Colon (tissue), 2 donors: Measurements from ENCODE around the gene KLHL1.

Experiments used
- FAIRE-seq: peaks from 2 replicates; lab custom pipeline; 2012; peaks lifted over from hg19 to GRCh38; lab: Jason Lieb, UNC
- donor health status: control.
- donor health status: control.

Gene KLHL1

DNA sequence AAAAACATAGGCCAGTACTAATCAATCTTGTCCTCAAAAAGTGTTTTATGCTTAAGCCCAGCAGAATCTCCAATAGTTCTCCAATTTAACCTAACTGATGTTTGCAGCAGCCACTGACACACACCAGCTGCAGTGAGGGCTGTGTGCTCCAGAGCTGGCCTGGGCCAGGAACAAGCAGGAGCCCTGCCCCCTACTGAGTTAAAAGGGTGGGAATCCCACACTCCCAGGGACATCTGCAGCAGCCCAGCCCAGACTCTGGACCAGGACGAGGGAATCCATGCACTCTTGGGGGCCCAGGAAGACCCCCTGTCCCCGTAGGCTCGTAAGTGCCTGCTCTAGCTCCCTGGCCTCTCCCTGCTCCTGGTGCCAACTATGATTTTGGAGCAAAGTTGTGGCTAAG lies 92.1 kb downstream of the KLHL1 start:
- FAIRE-seq: no peak

DNA sequence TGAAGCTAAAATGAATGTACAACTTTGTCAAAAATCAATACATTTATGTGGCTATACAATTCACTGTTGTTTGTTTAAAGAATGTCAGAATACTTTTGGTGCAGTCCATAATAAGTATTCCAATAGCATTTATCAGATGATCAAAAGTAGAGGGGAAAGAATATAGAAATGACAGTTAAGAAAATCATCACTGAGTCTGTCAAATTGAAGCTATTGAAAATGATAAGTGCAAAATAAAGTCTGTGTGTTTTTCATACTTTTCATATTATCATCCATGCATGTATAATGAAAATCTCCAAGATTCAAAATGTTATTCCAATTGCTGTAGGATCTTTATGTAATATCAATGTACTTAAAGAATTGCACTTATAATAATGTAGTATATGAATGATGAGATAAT lies 93.9 kb downstream of the KLHL1 start:
- FAIRE-seq: no peak

DNA sequence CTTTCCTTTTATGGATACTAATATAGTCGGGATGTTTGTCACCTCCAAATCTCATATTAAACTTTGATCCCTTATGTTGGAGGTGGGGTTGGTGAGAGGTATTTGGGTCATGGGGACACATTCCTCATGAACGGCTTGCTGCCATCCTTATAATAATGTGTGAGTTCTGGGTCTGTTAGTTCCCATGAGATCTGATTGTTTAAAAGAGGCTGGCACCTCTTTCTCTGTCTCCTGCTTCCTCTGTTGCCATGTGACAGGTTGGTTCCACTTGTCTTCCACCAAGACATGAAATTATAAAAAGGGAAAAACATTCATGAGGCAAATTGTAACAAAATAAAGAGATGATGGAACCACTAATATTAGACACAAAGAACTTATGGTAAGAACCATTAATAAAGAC lies 108.4 kb downstream of the KLHL1 start:
- no peak for FAIRE-seq

DNA sequence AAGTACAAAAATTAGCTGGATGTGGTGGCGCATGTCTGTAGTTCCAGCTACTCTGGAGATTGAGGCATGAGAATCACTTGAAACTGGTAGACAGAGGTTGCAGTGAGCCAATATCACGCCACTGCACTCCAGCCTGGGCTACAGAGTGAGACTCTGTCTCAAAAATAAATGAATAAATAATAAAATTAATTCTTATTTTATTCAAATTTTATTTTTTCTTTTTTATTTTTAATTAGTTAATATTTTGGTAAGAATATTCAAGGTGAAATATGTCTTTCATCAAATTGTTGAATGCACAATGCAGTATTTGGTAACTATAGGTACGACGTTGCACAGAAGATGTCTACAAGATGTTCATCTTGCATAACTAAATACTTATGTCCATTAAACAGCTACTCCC lies 111.2 kb downstream of the KLHL1 start:
- no peak for FAIRE-seq

DNA sequence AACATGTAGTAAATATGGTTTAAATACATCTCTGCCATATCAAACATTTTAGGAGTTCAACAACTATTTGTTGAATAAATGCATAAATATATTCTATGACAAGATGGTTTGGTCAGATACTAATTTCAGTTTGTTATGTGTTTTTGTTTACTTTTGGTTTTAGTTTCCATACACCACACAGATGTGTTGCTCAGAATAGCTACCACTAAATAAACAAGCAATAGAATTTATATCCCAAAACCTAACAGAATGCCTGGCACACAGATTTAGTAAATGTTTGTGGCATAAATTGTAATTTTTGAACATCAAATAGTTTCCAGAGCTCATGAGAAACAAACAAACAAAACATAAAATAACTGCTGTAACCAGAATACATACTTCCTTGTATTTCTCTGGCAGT lies 127.5 kb downstream of the KLHL1 start:
- no peak for FAIRE-seq

DNA sequence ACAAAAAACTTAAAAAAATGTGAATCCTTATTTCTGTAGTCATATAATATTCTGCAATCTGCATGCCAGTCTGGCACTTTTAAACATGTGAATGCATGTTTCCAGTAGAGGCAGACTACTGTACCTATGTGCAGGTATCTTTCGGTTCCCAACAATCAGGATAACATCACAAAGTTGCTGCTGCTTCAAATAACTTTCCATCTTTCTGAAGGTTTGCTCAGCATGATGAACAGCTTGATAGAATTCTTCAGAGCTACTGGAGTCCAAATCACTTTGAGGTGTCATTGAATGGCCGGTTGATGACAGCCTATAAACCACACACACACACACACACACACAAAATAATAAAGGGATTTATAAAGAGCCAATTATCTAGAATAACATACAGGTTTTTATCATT lies 132.8 kb downstream of the KLHL1 start:
- FAIRE-seq: no peak

DNA sequence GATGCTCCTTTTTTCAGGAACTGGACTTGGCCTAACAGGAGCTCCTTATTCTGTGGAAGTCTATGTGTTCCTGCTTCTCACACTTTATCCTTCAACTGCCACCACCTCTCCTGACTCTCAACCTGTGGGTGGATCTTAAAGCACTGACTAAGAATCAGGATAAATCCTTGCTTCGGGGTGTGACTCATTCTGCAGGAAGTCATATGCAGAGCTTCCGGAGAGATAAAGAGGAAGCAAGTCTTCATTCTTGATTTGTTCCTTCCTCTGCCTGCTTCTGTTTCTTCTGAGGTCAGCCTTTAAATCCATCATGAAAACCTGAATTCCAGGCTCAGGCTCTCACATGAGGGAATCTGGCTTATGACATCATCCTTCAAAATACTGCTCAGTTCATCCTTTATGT lies 137.7 kb downstream of the KLHL1 start:
- no peak for FAIRE-seq

DNA sequence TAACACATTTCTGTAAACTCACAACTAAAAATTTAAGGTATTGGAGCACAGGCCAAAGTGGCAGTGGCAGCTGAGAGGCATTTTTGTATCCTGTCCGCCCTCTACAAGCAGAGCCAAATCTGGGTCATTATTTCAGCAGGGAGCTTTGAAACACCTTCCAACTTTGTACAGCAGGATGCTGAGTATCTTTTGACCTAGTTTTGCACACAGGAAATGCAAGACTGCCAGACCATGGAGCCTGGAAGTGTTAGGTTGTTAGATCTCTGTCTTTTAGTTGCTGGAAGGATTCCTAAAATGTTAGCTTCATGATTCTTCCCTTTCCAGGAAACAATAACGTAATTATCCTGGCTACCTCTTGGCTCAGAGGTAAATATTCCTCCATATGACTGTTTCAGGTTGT lies 149.2 kb downstream of the KLHL1 start:
- no peak for FAIRE-seq

DNA sequence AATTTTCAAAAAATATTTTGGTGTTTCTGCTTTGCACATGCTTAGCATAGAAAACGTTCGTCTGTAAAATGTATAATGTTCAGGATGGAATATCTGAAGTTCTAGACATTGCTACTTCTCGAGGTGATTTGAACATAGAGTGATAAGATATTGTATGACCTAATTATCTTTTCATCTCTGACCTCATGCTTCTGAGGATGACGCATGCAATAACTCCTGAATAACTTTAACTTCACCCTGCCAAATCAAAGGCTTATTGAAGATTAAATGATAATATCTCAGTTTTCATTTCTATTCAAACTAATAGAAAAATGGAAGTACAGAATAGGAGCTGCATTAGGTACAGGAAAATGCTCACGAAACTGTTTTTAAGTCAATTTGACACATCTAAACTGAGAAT lies 151.4 kb downstream of the KLHL1 start:
- FAIRE-seq: no peak

DNA sequence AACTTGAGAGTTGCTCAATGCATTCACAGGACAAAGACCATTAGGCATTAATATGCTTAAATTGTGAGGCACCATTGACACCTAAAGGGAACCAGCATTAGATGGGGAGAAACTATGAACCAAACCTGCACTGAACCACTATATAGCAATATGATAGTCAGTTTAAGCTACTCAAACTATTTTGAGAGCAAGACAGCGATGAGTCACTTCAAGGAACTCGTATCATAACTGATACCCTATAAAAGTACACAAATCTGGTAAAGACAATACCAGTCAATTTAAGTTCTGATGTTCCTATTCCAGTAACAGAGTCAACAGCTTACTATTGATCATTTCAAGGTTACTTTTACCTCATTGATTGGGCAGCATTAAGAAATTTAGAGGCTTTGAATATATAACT lies 151.9 kb downstream of the KLHL1 start:
- FAIRE-seq: no peak

DNA sequence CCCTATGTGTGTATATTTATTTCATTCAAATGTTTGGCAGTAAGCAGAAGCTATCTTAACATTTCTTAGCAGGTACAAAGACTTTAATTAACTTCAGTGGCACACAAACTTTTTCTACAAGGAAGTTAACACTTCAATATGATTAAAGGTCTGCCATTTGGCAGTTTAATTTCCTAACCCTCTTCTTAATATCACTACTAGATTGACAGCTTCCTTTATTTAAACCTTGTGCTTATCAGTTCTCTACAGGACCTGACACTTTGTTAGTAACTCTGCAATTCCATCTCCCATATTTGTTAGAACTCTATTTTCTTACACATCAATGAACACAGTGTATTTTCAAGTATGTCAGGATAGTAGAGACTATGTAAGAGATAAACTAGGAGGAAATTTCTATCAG lies 153.0 kb downstream of the KLHL1 start:
- no peak for FAIRE-seq

DNA sequence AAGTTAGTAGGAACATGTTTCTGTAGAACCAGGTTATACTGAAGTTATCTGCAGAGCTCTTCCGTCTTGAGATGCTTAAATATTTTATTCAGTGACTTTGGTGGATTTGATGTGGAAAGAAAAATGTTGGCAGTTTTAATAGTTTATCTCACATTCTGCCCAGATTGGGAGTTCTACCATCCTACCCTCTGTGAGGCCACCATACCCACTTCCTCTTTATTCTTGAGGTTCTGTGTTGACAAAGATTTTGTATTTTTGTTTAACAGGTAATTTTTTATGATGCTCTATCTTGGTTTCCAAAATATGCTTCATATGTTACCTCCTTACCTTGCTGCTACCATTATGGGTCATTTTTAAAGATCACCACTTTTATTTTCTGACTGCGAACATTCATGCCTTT lies 156.8 kb downstream of the KLHL1 start:
- FAIRE-seq: no peak

DNA sequence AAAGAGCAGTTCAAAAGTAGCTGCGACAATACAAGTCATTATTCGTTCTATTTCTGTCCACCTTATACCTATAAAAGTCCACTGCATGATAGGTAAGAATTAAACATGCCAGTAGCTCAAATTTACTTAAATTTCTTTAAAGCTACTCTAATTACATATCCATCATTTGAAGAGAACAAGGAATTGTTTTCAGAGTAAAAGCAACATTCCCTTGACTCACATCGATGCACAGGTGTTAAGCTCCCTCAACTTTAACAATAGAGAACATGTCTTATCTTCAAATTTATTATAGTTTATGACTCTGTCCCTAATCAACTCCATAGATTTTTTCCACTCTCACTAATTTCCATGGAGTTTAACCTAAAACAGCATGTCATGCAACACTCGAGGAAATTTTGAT lies 158.1 kb downstream of the KLHL1 start:
- FAIRE-seq: no peak

DNA sequence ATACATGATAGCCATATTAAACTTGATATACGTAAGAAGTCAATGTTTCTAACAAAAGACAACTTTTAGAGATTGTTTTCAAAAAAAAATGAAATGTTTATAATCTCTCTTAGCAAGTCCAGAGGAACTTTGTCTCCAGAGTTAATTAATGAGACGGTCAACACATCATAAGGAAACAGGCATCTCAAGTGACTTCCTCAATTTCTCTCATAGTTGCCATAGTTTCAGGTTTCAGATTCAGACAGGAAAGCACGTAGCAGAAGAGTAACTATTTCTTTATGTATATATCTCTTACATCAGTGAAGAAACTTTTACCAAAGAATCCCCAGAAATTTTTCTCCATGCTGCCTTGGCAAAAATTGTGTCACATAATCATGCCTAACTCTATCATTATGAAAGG lies 160.2 kb downstream of the KLHL1 start:
- FAIRE-seq: no peak

DNA sequence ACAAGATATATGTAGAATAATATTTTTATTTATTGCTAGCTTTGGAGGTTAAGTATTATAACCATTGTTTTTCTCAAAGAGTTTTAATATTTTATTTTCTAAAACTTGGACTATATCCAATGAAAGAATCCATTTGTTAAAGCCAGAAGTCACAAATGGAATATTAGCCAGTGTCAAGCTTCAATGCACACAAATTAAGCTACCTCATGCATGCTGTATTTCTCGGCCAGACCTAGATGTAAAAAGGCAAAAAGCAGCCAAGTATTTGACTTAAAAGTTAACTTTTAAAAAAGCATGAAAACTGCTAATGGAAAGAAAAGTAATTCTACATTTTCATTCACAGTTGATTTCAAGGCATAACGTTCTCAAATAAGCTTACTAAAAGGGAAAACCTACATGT lies 160.7 kb downstream of the KLHL1 start:
- FAIRE-seq: no peak

DNA sequence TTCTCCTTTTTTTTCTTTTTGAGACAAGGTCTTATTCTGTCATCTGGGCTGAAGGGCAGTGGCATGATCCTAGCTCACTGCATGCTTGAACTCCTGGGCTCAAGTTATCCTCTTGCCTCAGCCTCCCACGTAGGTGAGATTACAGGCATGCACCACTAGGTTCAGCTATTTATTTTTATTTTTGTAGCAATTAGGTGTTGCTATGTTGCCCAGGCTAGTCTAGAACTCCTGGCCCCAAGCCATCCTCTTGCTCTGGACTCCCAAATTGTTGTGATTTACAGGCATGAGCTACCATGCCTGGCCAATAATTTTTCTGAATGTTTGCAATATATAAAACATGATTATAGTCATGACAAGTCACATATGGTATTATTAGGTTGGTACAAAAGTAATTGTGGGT lies 161.7 kb downstream of the KLHL1 start:
- FAIRE-seq: no peak

DNA sequence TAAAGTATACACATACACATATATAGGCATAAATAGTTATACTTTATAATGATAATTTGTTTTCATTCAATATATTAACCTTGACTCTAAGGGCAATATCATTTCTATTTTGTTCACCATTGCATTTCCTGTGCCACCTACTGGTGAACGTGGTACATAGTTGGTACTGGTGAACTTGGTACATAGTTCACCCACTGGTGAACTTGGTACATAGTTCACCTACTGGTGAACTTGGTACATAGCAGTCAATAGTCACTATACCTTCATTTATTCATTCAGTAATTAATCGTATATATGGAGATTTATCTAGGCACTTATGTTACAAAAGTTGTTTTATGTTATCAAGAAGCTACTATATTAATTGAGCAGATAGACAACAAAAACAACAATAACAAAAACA lies 173.2 kb downstream of the KLHL1 start:
- no peak for FAIRE-seq

DNA sequence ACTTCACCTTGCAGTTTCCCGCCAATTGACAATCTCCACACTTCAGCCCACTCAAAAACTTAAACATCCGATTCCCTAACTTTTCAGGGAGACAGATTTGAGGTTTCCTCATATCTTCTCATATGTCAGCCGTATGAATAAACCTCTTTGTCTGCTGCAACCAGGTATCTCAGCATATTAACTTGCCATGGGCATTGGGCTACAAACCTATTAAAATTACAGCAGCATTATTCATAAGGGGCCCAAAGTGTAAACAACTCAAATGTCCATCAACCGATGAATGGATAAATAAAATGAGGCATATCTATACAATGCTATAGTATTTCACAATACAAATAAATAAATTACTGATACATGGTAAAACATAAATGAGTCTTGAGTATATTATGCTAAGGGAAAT lies 180.0 kb downstream of the KLHL1 start:
- FAIRE-seq: no peak

DNA sequence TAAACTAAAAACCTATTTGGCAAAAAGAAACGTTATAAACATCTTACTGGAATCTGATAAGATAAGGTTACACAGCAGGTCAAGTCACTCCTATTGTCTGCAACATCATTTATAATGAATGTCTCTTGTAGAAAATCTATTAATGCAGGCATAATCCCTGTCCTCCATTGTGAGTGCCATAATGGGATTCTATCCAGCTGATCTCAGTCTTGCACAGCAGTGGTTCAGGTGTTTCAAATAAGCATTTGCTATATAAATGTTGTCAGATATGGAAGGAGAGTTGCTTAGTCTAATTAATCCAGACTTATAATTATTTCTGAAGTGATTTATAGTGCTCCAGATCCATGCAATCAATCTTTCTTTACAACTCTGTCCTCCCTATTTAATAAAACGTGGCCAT lies 187.1 kb downstream of the KLHL1 start:
- FAIRE-seq: no peak

DNA sequence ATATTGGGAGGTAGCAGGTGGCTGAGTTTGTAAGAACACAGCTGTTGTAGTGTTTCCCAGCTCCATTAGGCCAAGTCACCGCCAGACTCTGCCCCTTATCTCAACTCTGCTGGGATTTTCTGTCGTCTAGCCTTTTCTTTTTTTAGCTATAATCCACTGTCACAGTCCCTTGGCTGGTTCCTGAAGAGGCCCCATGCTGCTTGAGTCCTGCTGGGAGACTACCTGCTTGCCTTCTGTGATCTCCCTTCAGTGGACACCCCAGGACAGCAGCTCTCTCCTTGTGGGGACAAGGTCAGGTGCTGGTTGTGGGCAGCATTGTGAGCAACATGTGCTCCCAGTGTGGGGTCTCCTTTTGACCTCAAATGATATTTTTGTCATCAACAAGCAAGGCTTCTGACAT lies 195.6 kb downstream of the KLHL1 start:
- FAIRE-seq: no peak

DNA sequence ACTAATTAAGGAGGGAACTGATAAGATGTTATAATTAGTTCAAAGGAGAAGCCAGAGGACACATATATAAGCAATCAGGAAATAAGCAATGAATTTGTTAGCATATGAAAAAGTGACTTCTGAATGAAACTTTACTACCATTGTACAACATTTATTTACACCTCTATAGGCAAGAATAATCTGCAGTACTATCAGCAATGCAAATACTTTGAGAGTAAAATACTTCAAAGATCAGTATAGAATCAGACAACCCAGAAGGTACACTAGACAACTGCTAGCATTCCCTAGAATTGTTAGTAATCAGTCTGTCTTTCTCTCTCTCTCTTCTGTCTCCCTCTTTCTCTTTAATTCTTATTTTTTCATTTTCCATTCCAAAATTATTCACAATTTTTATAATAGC lies 197.5 kb downstream of the KLHL1 start:
- FAIRE-seq: no peak

DNA sequence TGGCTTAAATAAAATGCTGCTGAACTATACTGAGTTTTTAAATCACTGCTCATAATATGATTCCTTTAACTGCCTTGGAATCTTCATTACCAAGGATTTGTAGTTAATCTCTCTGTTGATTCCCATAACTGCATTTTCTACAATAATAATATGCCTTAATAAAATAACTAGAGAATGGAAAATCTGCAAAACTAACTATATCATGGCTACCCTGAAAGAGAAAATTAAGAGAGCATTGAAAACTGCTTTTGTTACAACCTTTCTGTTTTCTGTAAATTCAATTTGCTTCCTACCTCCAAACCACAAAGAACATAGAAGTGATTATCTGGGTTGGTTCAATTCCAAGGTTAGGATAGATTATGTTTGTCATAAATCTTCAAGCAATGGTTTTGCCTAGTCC lies 203.5 kb downstream of the KLHL1 start:
- no peak for FAIRE-seq

DNA sequence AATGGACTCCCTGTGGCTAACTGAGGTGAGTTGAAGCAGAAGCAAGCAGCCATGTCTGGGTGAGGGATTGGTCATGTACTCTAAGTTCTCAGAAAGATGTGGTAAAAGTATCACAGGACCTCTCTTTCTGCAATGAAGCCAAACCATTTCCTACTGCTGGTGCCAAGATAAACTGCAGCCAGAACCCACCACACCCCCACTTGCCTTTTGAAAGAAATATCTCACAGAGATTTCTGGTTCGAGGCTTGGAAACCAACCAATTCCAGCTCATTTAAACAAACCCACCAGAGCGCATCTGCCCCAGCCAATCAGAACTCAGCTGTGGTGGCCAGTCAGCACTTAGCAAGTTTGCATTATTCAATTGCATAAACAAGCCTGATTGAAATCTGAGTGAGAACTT lies 205.2 kb downstream of the KLHL1 start:
- no peak for FAIRE-seq

DNA sequence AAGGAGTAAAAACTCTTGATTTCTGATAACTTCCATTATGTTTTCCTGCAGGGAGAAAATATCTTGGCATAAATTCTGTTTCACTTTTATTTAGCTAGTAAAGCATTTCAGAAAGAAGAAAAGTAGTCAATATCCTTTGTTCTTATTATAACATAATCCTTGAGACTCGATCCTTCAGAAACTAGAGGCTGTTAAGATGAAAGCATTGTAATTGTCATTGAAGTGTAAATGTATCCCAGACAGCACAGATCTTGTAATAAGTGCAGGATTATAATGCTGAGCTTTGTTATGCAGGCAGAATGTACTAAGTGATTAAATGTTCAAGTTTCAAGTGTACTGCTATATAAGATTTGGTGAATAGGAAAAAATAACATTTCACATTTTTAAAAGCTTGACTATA lies 225.8 kb downstream of the KLHL1 start:
- FAIRE-seq: no peak

DNA sequence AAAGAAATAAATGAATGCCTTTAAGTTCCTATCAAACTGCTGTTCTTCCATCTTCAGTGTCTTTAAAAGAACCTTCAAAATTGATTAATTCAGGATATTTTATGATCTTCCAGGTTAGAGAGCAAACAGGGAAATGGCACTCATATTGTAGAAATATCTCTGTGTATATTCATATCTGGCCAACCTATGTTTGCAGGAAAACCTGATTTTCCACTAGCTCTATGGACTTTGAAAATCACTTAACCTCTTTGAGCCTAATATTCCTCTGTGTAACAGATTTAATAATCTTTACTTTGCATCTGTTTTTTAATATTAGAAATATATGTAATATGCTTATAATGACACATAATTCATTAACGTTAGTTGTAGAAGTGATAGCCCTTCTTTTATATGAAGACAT lies 228.3 kb downstream of the KLHL1 start:
- no peak for FAIRE-seq
